HCT116 (cell line): ENCODE results near the gene CHTOP. TPM values are rescaled to one million over a fixed set of nuclear protein-coding genes. Genes with fewer than 3 reads are reported as not detected.

ENCODE experiments used
- ATAC-seq: fragments of 200-7000 bp; cut with Tn5 transposase; 2 replicates; pipeline ENCODE4 v1.9.1; 2020; ENCODE audit warnings: mild to moderate bottlenecking, moderate library complexity
- BruUV-seq: library from RNA; stranded (reverse); fragments of 400-500 nt; replicated peaks from 2 replicates; lab custom pipeline; 2021; lab: Mats Ljungman, UMichigan
- CTCF ChIA-PET: fragments of 300-600 bp; sonication (Branson Sonifier 250); formaldehyde crosslinking; loops from one replicate; lab custom pipeline; 2021; ENCODE audit warnings: antibody characterized with exemption; lab: Charles Lee
- POLR2A ChIA-PET: fragments of 300-600, 350-600 bp; sonication (Branson Sonifier 250); formaldehyde crosslinking; loops from one replicate; lab custom pipeline; 2021; ENCODE audit warnings: antibody characterized with exemption; lab: Charles Lee
- RAD21 ChIA-PET, 2 experiments: fragments of 300-600 bp; sonication (Branson Sonifier 250); formaldehyde crosslinking; loops; one replicate each; lab custom pipeline; 2023; ENCODE audit warnings: low total read pairs in 2 of 2; ENCODE audit not compliant: uncharacterized antibody in 2 of 2, unreplicated experiment in 2 of 2, low non-redundant PET in 1 of 2; lab: Charles Lee
- DNase-seq: peaks from one replicate; pipeline ENCODE4 v3.0.0-alpha.2; 2010; ENCODE audit warnings: low read depth, low spot score
- H2AFZ ChIP-seq: fragments of 200-600 bp; shearing (Covaris generic), sonication (generic); 2 replicates; pipeline ENCODE4 v1.6.1; 2017; ENCODE audit warnings: low read depth, mixed run types, mixed read lengths, antibody characterized with exemption, low read length; ENCODE audit not compliant: poor library complexity, severe bottlenecking
- H3K27ac ChIP-seq: 2 replicates; pipeline ENCODE4 v1.5.1; 2012; ENCODE audit warnings: low read depth, low read length
- H3K27me3 ChIP-seq: fragments of 200-600 bp; sonication (generic); 2 replicates; pipeline ENCODE4 v1.6.1; 2016; ENCODE audit warnings: mixed run types, low read length, mixed read lengths; ENCODE audit not compliant: insufficient read depth
- H3K36me3 ChIP-seq, 2 experiments: fragments of 200-500 bp in 1 of 2; fragments of 200-600 bp in 1 of 2; sonication (Bioruptor generic) in 1 of 2; sonication (generic) in 1 of 2; 2 replicates each; pipeline versions ENCODE4 v1.5.1 to v1.6.1; 2014 to 2016; ENCODE audit warnings: low read length in 2 of 2, inconsistent platforms in 1 of 2, mixed read lengths in 1 of 2, mixed run types in 1 of 2; ENCODE audit not compliant: insufficient read depth in 2 of 2, control insufficient read depth in 1 of 2
- H3K4me1 ChIP-seq, 2 experiments: fragments of 200-600 bp in 1 of 2; sonication (generic) in 1 of 2; 2 replicates each; pipeline versions ENCODE4 v1.5.1 to v1.6.1; 2012 to 2017; ENCODE audit warnings: low read length in 2 of 2, inconsistent platforms in 1 of 2, mild to moderate bottlenecking in 1 of 2, mixed read lengths in 1 of 2, mixed run types in 1 of 2, moderate library complexity in 1 of 2; ENCODE audit not compliant: insufficient read depth in 2 of 2, control insufficient read depth in 1 of 2
- H3K4me2 ChIP-seq: fragments of 200-600 bp; sonication (generic); 2 replicates; pipeline ENCODE4 v1.6.1; 2017; ENCODE audit warnings: mixed run types, low read length, mixed read lengths
- H3K4me3 ChIP-seq, 2 experiments: fragments of 200-600 bp in 1 of 2; sonication (generic) in 1 of 2; replicated peaks in 1 of 2; 2 replicates each; pipeline ENCODE4 v1.5.1; 2011 to 2016; ENCODE audit warnings: low read length in 2 of 2, control low read depth in 1 of 2, low read depth in 1 of 2, mild to moderate bottlenecking in 1 of 2, mixed read lengths in 1 of 2, mixed run types in 1 of 2
- H3K79me2 ChIP-seq: fragments of 200-600 bp; sonication (generic); 2 replicates; pipeline ENCODE4 v1.6.1; 2017; ENCODE audit warnings: mild to moderate bottlenecking, mixed run types, low read length, moderate library complexity, mixed read lengths; ENCODE audit not compliant: insufficient read depth
- H3K9ac ChIP-seq: fragments of 200-600 bp; sonication (generic); 2 replicates; pipeline ENCODE4 v1.6.1; 2016; ENCODE audit warnings: low read length, mixed read lengths
- H3K9me2 ChIP-seq: fragments of 200-600 bp; sonication (generic), shearing (Covaris generic); 2 replicates; pipeline ENCODE4 v1.6.1; 2017; ENCODE audit warnings: mixed run types, mild to moderate bottlenecking, moderate library complexity; ENCODE audit not compliant: insufficient read depth
- H3K9me3 ChIP-seq, 2 experiments: fragments of 200-500 bp in 1 of 2; fragments of 200-600 bp in 1 of 2; sonication (Bioruptor generic) in 1 of 2; sonication (generic) in 1 of 2; 2 replicates each; pipeline ENCODE4 v1.6.1; 2014 to 2017; ENCODE audit warnings: low read length in 2 of 2, mixed read lengths in 2 of 2, inconsistent platforms in 1 of 2, low read depth in 1 of 2, mild to moderate bottlenecking in 1 of 2, mixed run types in 1 of 2, moderate library complexity in 1 of 2; ENCODE audit not compliant: control insufficient read depth in 1 of 2, insufficient read depth in 1 of 2
- H4K20me1 ChIP-seq: fragments of 200-600 bp; sonication (generic), shearing (Covaris generic); 2 replicates; pipeline ENCODE4 v1.6.1; 2017; ENCODE audit warnings: mixed run types, mild to moderate bottlenecking, moderate library complexity; ENCODE audit not compliant: insufficient read depth
- CEBPB ChIP-seq: IDR thresholded peaks from 2 replicates; pipeline ENCODE4 v1.6.1; 2012; ENCODE audit warnings: low read depth
- EGR1 ChIP-seq: IDR thresholded peaks from 2 replicates; pipeline ENCODE4 v1.6.1; 2012; ENCODE audit warnings: low read depth
- ELF1 ChIP-seq: IDR thresholded peaks from 2 replicates; pipeline ENCODE4 v1.6.1; 2012; ENCODE audit warnings: low read depth, borderline replicate concordance
- EZH2 ChIP-seq: fragments of 200-600 bp; sonication (generic); IDR thresholded peaks from 2 replicates; pipeline ENCODE4 v1.6.1; 2017; ENCODE audit warnings: antibody characterized with exemption, mixed run types
- EZH2phosphoT487 ChIP-seq: fragments of 200-600 bp; IDR thresholded peaks from 2 replicates; pipeline ENCODE4 v1.6.1; 2018; ENCODE audit warnings: antibody characterized with exemption, borderline replicate concordance
- FOSL1 ChIP-seq: IDR thresholded peaks from 2 replicates; pipeline ENCODE4 v1.6.1; 2012; ENCODE audit warnings: low read depth
- JUND ChIP-seq: IDR thresholded peaks from 2 replicates; pipeline ENCODE4 v1.6.1; 2012
- POLR2AphosphoS5 ChIP-seq: IDR thresholded peaks from 2 replicates; pipeline ENCODE4 v1.6.1; 2011; ENCODE audit warnings: mild to moderate bottlenecking, low read depth, low read length, moderate library complexity
- RAD21 ChIP-seq: IDR thresholded peaks from 2 replicates; pipeline ENCODE4 v1.6.1; 2012; ENCODE audit warnings: low read depth, mild to moderate bottlenecking
- SIN3A ChIP-seq: IDR thresholded peaks from 2 replicates; pipeline ENCODE4 v1.6.1; 2012; ENCODE audit warnings: low read depth
- SRF ChIP-seq: IDR thresholded peaks from 2 replicates; pipeline ENCODE4 v1.6.1; 2012; ENCODE audit warnings: low read depth
- TCF7L2 ChIP-seq: IDR thresholded peaks from 2 replicates; pipeline ENCODE4 v1.7.0; 2011; ENCODE audit warnings: borderline replicate concordance, inconsistent platforms; ENCODE audit not compliant: insufficient read depth, insufficient read length; ENCODE audit errors: extremely low read depth
- YY1 ChIP-seq: IDR thresholded peaks from 2 replicates; pipeline ENCODE4 v1.6.1; 2011; ENCODE audit warnings: low read length, low read depth, moderate library complexity, mild to moderate bottlenecking; ENCODE audit not compliant: insufficient replicate concordance; ENCODE audit errors: extremely low read depth
- ZFX ChIP-seq: fragments of 450-650 bp; IDR thresholded peaks from 2 replicates; pipeline ENCODE4 v1.6.1; 2017
- ZNF274 ChIP-seq: fragments of 200-500 bp; sonication (Bioruptor generic); IDR thresholded peaks from 2 replicates; pipeline ENCODE4 v1.6.1; 2014; ENCODE audit warnings: mild to moderate bottlenecking, low read depth, low read length, inconsistent platforms
- intact Hi-C: fragments of 100-400 bp; cut with micrococcal nuclease; formaldehyde crosslinking; loops from 2 replicates; pipeline ENCODE4 v1.10.0; 2022
- total RNA-seq: library from RNA; stranded (reverse); gene quantifications from one replicate; pipeline ENCODE4 v1.2.1, GENCODE V29; 2021; ENCODE audit not compliant: unreplicated experiment
- TF ChIP-seq, protein P1 (sequence below), 3 experiments: fragments of 200-600 bp in 1 of 3; sonication (generic) in 1 of 3; IDR thresholded peaks in 2 of 3; conservative IDR thresholded peaks in 1 of 3; 2 replicates each; pipeline ENCODE4 v1.5.1; 2012 to 2017; ENCODE audit warnings: low read depth in 2 of 3, low read length in 2 of 3, antibody characterized with exemption in 1 of 3, borderline replicate concordance in 1 of 3, control low read depth in 1 of 3, mild to moderate bottlenecking in 1 of 3, mixed read lengths in 1 of 3, mixed run types in 1 of 3, moderate library complexity in 1 of 3; ENCODE audit not compliant: insufficient read depth in 1 of 3
- TF ChIP-seq, protein P2 (sequence below): IDR thresholded peaks from 2 replicates; pipeline ENCODE4 v1.6.1; 2012

Gene CHTOP
- total RNA-seq, 1 experiment from 2014 or later: 110 TPM

- intact Hi-C loops: loop anchor here (5.0 kb wide), 1 partner anchor 273 kb away; no protein-coding TSS in a partner anchor
- Histone ChIP-seq H3K9me2 (no peaks in the 10 kb centered on the region), H3K27me3 (no peaks in the 10 kb centered on the region), H3K27ac (no peak overlapping the region), H3K4me2 (no peak overlapping the region), H3K79me2 (peaks cover 15% of the 10 kb centered on the region; the same call in 1 of the 2 replicates), H3K36me3 (peaks cover 2 to 9% of the 10 kb centered on the region in 2 experiments; a peak in 2 of 4 replicates), H2AFZ (no peak overlapping the region), H3K4me1 (peaks cover 18 to 29% of the 10 kb centered on the region in 2 experiments), H3K4me3 (no peak overlapping the region), H4K20me1 (no peaks in the 10 kb centered on the region), H3K9me3 (no peaks in the 10 kb centered on the region), H3K9ac (no peak overlapping the region)
- POLR2A ChIA-PET: interaction anchor here (1.6 to 10.5 kb wide), 2 partner anchors 9 to 10 kb away, joined by 7 to 172 read pairs; partner anchors contain the start of genes CHTOP, S100A14 and S100A16
- no peak for TF ChIP-seq TCF7L2
- no peak for TF ChIP-seq CEBPB
- TF ChIP-seq SIN3A: no peak
- TF ChIP-seq ZFX: no peak
- TF ChIP-seq EGR1: no peak
- TF ChIP-seq YY1: no peak
- TF ChIP-seq EZH2: no peak
- CTCF ChIA-PET: interaction anchor here (0.9 to 5.7 kb wide), 2 partner anchors 9 to 115 kb away, joined by 3 to 76 read pairs; partner anchors contain the start of genes S100A14 and S100A16
- RAD21 ChIA-PET: no interaction called here
- ATAC-seq (no peak), DNase-seq (no peak)
- BruUV-seq: no TSS peak
These were observed 8.8 kb upstream of the CHTOP start for GRCh38 chr1:153624965-153625611.

GRCh38 chr1:153626477-153626903 is 7.4 kb upstream of the CHTOP start:
- ATAC-seq: no peak
- Histone ChIP-seq H3K4me1 (peaks cover 18 to 33% of the 10 kb centered on the region in 2 experiments), H3K9me3 (no peaks in the 10 kb centered on the region), H3K4me3 (peak overlapping the region; percentile 65 to 72), H3K27ac (peak overlapping the region; percentile 89), H3K9ac (peak overlapping the region; percentile 85), H3K9me2 (no peaks in the 10 kb centered on the region), H3K79me2 (peaks cover 15% of the 10 kb centered on the region; the same call in 1 of the 2 replicates), H3K36me3 (peaks cover 2 to 9% of the 10 kb centered on the region in 2 experiments; a peak in 2 of 4 replicates), H3K4me2 (peak overlapping the region; percentile 92), H2AFZ (no peak overlapping the region), H4K20me1 (no peaks in the 10 kb centered on the region), H3K27me3 (no peaks in the 10 kb centered on the region)
- no TSS peak for BruUV-seq
- ChIA-PET POLR2A (interaction anchor here (1.1 to 10.5 kb wide), 15 partner anchors 11 to 360 kb away, joined by 3 to 172 read pairs (median 6); partner anchors contain the start of genes RAB13, S100A14, S100A16 and S100A5), CTCF (interaction anchor here (0.9 to 5.7 kb wide), 6 partner anchors 11 to 115 kb away, joined by 3 to 76 read pairs (median 8); partner anchors contain the start of genes S100A14 and S100A16), RAD21 (interaction anchor here (1.4 to 1.9 kb wide), 5 partner anchors 9 to 59 kb away, joined by 4 to 9 read pairs (median 6); partner anchors contain the start of gene S100A14 (in 1 of the 2))
- DNase-seq: no peak
- intact Hi-C loops: loop anchor here (5.0 kb wide), 1 partner anchor 274 kb away; no protein-coding TSS in a partner anchor
- no peak for TF ChIP-seq EZH2phosphoT487
- TF ChIP-seq, protein P1, sequence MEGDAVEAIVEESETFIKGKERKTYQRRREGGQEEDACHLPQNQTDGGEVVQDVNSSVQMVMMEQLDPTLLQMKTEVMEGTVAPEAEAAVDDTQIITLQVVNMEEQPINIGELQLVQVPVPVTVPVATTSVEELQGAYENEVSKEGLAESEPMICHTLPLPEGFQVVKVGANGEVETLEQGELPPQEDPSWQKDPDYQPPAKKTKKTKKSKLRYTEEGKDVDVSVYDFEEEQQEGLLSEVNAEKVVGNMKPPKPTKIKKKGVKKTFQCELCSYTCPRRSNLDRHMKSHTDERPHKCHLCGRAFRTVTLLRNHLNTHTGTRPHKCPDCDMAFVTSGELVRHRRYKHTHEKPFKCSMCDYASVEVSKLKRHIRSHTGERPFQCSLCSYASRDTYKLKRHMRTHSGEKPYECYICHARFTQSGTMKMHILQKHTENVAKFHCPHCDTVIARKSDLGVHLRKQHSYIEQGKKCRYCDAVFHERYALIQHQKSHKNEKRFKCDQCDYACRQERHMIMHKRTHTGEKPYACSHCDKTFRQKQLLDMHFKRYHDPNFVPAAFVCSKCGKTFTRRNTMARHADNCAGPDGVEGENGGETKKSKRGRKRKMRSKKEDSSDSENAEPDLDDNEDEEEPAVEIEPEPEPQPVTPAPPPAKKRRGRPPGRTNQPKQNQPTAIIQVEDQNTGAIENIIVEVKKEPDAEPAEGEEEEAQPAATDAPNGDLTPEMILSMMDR (IDR thresholded peaks at IDR 0.05 in 2 of 3, conservative IDR thresholded peaks at IDR 0.05 in 1 of 3; ENCODE audit: borderline replicate concordance in 1 of 3, insufficient read depth in 1 of 3, low read depth in 2 of 3, low read length in 2 of 3): no peak
- no peak for TF ChIP-seq FOSL1
- TF ChIP-seq JUND: no peak
- TF ChIP-seq, protein P2, sequence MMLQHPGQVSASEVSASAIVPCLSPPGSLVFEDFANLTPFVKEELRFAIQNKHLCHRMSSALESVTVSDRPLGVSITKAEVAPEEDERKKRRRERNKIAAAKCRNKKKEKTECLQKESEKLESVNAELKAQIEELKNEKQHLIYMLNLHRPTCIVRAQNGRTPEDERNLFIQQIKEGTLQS: no peak
- no peak for TF ChIP-seq ELF1
- TF ChIP-seq POLR2AphosphoS5: no peak; the same call in 1 of the 2 replicates
- TF ChIP-seq ZNF274: no peak
- no peak for TF ChIP-seq SIN3A
- TF ChIP-seq SRF: no peak
- no peak for TF ChIP-seq YY1
- TF ChIP-seq RAD21: no peak
